ENCODE results near the gene SLC38A8. TPM values are rescaled to one million over a fixed set of nuclear protein-coding genes. Genes with fewer than 3 reads are reported as not detected.

The SLC38A8 gene
- total RNA-seq, 1 experiment from 2014 or later: 0.35 TPM

- peaks cover 2% of the 10 kb centered on the region; the same call in 1 of the 2 replicates for H3K27me3 ChIP-seq (ENCODE audit: insufficient read depth, low read length)
- H3K9ac ChIP-seq (ENCODE audit: extremely low read depth, insufficient read length, low read length): no peak overlapping the region
- H4K20me1 ChIP-seq (ENCODE audit: control insufficient read depth, insufficient read depth, insufficient read length): no peaks in the 10 kb centered on the region
- H2AFZ ChIP-seq (ENCODE audit: low read length): no peak overlapping the region
- Mint-ChIP-seq H3K4me1 (peaks cover 25 to 62% of the 10 kb centered on the region in 2 experiments), H3K36me3 (ENCODE audit: insufficient read depth in 1 of 3, low read depth in 3 of 3) (peaks cover 6 to 14% (median 6%) of the 10 kb centered on the region in 3 experiments), H3K27ac (no peak overlapping the region), H3K27me3 (ENCODE audit: low read depth) (peaks cover 28% of the 10 kb centered on the region), H3K4me3 (no peak overlapping the region), H3K9me3 (peaks cover 8 to 9% of the 10 kb centered on the region in 2 experiments)
- H3K27ac ChIP-seq (ENCODE audit: insufficient read length, low read depth, low read length): no peak overlapping the region
- H3K9me3 ChIP-seq (ENCODE audit: control insufficient read depth, low read depth, low read length): peaks cover under 1% of the 10 kb centered on the region
- no peak overlapping the region for H3K56ac ChIP-seq (ENCODE audit: insufficient read length, low read depth, low read length)
- H3K79me1 ChIP-seq (ENCODE audit: insufficient read depth, low read depth, low read length, poor library complexity, severe bottlenecking): no peaks in the 10 kb centered on the region
- no peak overlapping the region for H3K23ac ChIP-seq (ENCODE audit: insufficient read length, low read depth, low read length)
- no peak overlapping the region for H2BK5ac ChIP-seq (ENCODE audit: insufficient read length, low read length)
- H3K4ac ChIP-seq (ENCODE audit: low read depth, low read length): no peak overlapping the region
- H2AK5ac ChIP-seq (ENCODE audit: insufficient read length, low read length): no peak overlapping the region
- peaks cover 6% of the 10 kb centered on the region for H3K23me2 ChIP-seq (ENCODE audit: insufficient read length, low read depth, low read length, poor library complexity, severe bottlenecking)
- TF ChIP-seq, protein P1, sequence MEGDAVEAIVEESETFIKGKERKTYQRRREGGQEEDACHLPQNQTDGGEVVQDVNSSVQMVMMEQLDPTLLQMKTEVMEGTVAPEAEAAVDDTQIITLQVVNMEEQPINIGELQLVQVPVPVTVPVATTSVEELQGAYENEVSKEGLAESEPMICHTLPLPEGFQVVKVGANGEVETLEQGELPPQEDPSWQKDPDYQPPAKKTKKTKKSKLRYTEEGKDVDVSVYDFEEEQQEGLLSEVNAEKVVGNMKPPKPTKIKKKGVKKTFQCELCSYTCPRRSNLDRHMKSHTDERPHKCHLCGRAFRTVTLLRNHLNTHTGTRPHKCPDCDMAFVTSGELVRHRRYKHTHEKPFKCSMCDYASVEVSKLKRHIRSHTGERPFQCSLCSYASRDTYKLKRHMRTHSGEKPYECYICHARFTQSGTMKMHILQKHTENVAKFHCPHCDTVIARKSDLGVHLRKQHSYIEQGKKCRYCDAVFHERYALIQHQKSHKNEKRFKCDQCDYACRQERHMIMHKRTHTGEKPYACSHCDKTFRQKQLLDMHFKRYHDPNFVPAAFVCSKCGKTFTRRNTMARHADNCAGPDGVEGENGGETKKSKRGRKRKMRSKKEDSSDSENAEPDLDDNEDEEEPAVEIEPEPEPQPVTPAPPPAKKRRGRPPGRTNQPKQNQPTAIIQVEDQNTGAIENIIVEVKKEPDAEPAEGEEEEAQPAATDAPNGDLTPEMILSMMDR (conservative IDR thresholded peaks at IDR 0.05): no peak
- H2BK12ac ChIP-seq (ENCODE audit: insufficient read length, low read depth, low read length): no peak overlapping the region
- no peak overlapping the region for H2BK20ac ChIP-seq (ENCODE audit: low read depth, low read length, poor library complexity, severe bottlenecking)
- no peak overlapping the region for H2BK120ac ChIP-seq (ENCODE audit: low read depth, low read length, poor library complexity, severe bottlenecking)
- DNase-seq: no peak
- H3K4me1 ChIP-seq (ENCODE audit: insufficient read depth, low read length): no peaks in the 10 kb centered on the region
- no peak overlapping the region for H3K4me2 ChIP-seq (ENCODE audit: insufficient read depth, insufficient read length, low read length)
- H3T11ph ChIP-seq (ENCODE audit: low read length): no peak overlapping the region
- no peak overlapping the region for H3K18ac ChIP-seq (ENCODE audit: insufficient read length, low read depth, low read length)
- H4K8ac ChIP-seq (replicated peaks; ENCODE audit: insufficient read length, low read depth, low read length): no peak overlapping the region
- no peaks in the 10 kb centered on the region for H3K79me2 ChIP-seq (ENCODE audit: insufficient read depth, low read length)
- no peak overlapping the region for H2BK15ac ChIP-seq (ENCODE audit: low read depth, low read length)
- H4K91ac ChIP-seq (ENCODE audit: insufficient read length, low read depth, low read length): no peak overlapping the region
- no CpG with 5 or more reads among the region's 10 CpGs for WGBS (ENCODE audit: extremely low coverage, insufficient read length, low lambda C conversion rate)
- no peak overlapping the region for H3K14ac ChIP-seq (ENCODE audit: insufficient read depth, low read length)
- H4K5ac ChIP-seq (ENCODE audit: insufficient read length, low read depth, low read length): no peak overlapping the region
Observed at GRCh38 chr16:83973077-83973476, 69.5 kb downstream of the SLC38A8 start.
